Stomach (tissue), 9 donors: ENCODE results near the gene COMMD1. TPM values are rescaled to one million over a fixed set of nuclear protein-coding genes. Genes with fewer than 3 reads are reported as not detected.
A peak's percentile ranks its signal among the peaks of the same experiment; 100 is the strongest.

Source experiments
- DNase-seq, 2 donors: peaks; one replicate each; pipeline versions ENCODE4 v3.0.0 to v3.0.0-alpha.2; 2013 to 2019
- H3K27ac ChIP-seq, 5 donors: fragments of 200-600 bp in 4 of 5; sonication (generic) in 4 of 5; one replicate each; pipeline ENCODE4 v1.5.1; 2013 to 2019; ENCODE audit warnings: mild to moderate bottlenecking in 1 of 5, moderate library complexity in 1 of 5
- H3K27me3 ChIP-seq, 3 donors: fragments of 200-600 bp; sonication (generic); one replicate each; pipeline ENCODE4 v1.5.1; 2017 to 2019; ENCODE audit warnings: mixed run types in 1 of 3
- H3K36me3 ChIP-seq, 4 donors: fragments of 200-600 bp; sonication (generic); 1 replicate in 3 of 4; 2 replicates in 1 of 4; pipeline ENCODE4 v1.5.1; 2016 to 2019
- H3K4me1 ChIP-seq, 4 donors: fragments of 200-600 bp; sonication (generic); one replicate each; pipeline ENCODE4 v1.5.1; 2016 to 2019
- H3K4me3 ChIP-seq, 4 donors: fragments of 200-600 bp; sonication (generic) in 3 of 4; one replicate each; pipeline ENCODE4 v1.5.1; 2016 to 2019; ENCODE audit warnings: mild to moderate bottlenecking in 1 of 4
- H3K9me3 ChIP-seq, 4 donors: fragments of 200-600 bp; sonication (generic); one replicate each; pipeline ENCODE4 v1.5.1; 2016 to 2019
- EP300 ChIP-seq: sonication (generic); formaldehyde crosslinking; IDR thresholded peaks from one replicate; pipeline ENCODE4 v1.6.1; 2017; ENCODE audit warnings: antibody characterized with exemption
- POLR2A ChIP-seq, 4 donors: fragments of 450-650 bp; IDR thresholded peaks; one replicate each; pipeline ENCODE4 v1.6.1; 2016; ENCODE audit warnings: antibody characterized with exemption in 4 of 4, control low read depth in 2 of 4, mild to moderate bottlenecking in 1 of 4, moderate library complexity in 1 of 4
- POLR2AphosphoS5 ChIP-seq, 3 donors: sonication (generic); formaldehyde crosslinking; IDR thresholded peaks; one replicate each; pipeline ENCODE4 v1.6.1; 2016; ENCODE audit warnings: antibody characterized with exemption in 3 of 3
- WGBS, 5 donors: extraction: QIAGEN DNeasy Blood & Tissue Kit in 3 of 5; methylation state at CpG; one replicate each; pipeline versions ENCODE4 v1.1.5 to v1.1.7; 2013 to 2018; 5-methylcytosine and 5-hydroxymethylcytosine counted together
- intact Hi-C: fragments of 100-400 bp; cut with DNase I; formaldehyde crosslinking; loops from one replicate; pipeline ENCODE4 v1.15.1; 2023; ENCODE audit warnings: low total_unique reads
- polyA plus RNA-seq, 3 donors: library from polyadenylated mRNA; stranded (reverse); fragments of 200-250 nt; gene quantifications; one replicate each; pipeline ENCODE4 v1.2.3, GENCODE V29; 2013
- total RNA-seq, 5 donors: library from RNA; depleted of rRNA; stranded (reverse); fragments of >200 nt; gene quantifications; one replicate each; pipeline versions ENCODE4 v1.1.0 to v1.2.3, GENCODE V29; 2014 to 2016
- TF ChIP-seq, protein P1 (sequence below), 7 experiments: fragments of 450-650 bp in 4 of 7; fragments of 200-600 bp in 3 of 7; sonication (generic) in 3 of 7; IDR thresholded peaks; one replicate each; pipeline ENCODE4 v1.5.1; 2016 to 2019; ENCODE audit warnings: antibody characterized with exemption in 7 of 7, control low read depth in 2 of 7, mild to moderate bottlenecking in 1 of 7
- donor health status: healthy with polysubstance abuse.
- donor health status: Bipolar disorder and iron deficiency.
- donor health status: healthy.

The COMMD1 gene
- total and polyA plus RNA-seq, 8 donors: 12.1 to 155 (median 47.4) TPM

DNA sequence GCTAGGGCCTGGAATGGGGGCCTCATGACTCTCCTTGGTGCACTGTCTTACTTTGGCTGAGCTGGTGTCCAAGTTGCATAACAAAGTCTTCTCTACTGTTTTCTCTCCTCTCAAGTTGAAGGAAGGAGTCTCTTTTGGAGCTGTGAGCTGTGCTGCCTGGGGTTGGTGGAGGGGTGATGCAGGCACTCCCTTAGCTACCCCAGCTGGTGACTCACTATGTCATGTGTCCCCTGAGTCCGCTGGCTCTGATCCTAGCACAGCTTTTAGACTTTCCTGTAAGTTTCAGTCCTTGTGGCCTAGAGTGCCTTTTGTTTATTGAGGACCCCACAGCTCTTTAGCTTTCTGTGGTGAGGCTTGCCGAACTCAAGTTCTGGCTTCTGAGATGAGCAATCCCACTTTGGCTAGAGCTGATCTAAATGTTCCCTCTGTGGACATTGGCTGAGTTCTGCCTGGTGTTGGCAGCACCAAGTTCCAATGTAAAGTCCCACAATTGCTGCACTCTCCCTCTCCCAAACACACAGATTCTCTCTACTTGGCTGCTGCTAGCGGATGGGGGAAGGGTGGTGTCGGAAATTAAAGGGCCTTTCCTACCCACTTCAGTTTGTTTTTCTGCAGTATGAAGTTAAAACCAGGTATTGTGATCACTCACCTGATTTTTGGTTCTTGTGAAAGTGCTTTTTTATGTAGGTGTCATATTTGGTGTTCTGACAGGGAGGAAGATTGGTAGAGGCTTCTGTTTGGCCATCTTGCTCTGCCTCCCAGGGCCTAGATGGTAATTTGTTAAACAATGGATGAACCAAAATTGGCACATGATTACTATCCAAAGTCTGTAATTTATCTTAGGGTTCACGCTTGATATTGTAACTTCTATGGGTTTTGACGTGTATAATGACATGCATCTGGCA is 83.2 kb downstream of the COMMD1 start:
- TF ChIP-seq POLR2AphosphoS5 (IDR thresholded peaks at IDR 0.05): no peak
- no peak for TF ChIP-seq EP300
- TF ChIP-seq, protein P1, sequence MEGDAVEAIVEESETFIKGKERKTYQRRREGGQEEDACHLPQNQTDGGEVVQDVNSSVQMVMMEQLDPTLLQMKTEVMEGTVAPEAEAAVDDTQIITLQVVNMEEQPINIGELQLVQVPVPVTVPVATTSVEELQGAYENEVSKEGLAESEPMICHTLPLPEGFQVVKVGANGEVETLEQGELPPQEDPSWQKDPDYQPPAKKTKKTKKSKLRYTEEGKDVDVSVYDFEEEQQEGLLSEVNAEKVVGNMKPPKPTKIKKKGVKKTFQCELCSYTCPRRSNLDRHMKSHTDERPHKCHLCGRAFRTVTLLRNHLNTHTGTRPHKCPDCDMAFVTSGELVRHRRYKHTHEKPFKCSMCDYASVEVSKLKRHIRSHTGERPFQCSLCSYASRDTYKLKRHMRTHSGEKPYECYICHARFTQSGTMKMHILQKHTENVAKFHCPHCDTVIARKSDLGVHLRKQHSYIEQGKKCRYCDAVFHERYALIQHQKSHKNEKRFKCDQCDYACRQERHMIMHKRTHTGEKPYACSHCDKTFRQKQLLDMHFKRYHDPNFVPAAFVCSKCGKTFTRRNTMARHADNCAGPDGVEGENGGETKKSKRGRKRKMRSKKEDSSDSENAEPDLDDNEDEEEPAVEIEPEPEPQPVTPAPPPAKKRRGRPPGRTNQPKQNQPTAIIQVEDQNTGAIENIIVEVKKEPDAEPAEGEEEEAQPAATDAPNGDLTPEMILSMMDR (IDR thresholded peaks at IDR 0.05): no peak
- TF ChIP-seq POLR2A (IDR thresholded peaks at IDR 0.05): no peak
- 85 to 97% (median 89%) methylated on average over 6 of the region's 6 CpGs for WGBS, 5 donors
- Histone ChIP-seq H3K36me3 (no peaks in the 10 kb centered on the region), H3K27ac (no peak overlapping the region), H3K4me3 (no peak overlapping the region), H3K4me1 (peaks cover 0 to under 1% (median 0%) of the 10 kb centered on the region in 4 donors), H3K27me3 (no peaks in the 10 kb centered on the region), H3K9me3 (no peaks in the 10 kb centered on the region)
- no peak for DNase-seq
- intact Hi-C loops: no loop called here

DNA sequence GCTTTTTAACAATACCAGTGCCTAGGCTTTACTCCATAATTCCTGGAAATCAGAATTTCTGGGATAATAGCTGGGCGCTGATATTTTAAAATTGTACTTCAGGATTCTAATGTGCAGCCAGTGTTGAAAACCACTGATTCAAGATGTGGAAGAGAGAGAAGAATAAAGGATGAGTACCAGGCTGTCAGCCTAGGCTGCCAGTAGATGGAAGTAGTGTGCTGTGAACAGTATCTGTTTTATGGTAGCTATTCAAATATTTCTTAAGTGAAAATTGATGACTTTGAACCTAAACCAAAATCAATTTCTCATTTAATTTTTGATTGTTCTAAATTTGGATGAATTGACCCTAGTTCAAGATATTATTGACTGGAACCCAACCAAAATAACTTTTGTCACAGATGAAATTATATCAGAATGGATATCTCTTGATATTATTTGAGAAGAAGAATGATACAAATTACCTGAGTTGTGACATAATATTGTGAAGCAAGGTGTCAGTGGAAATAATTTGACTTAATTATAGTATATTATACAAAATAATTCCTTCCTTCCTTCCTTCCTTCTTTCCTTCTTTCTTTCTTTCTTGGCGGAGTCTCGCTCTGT is 88.0 kb downstream of the COMMD1 start:
- intact Hi-C loops: loop anchor here (10.0 kb wide), 1 partner anchor 421 kb away; no protein-coding TSS in a partner anchor
- 74 to 83% (median 79%) methylated on average over 3 of the region's 3 CpGs for WGBS, 5 donors
- Histone ChIP-seq H3K9me3 (no peaks in the 10 kb centered on the region), H3K27me3 (no peaks in the 10 kb centered on the region), H3K4me1 (peaks cover 0 to 10% (median 2%) of the 10 kb centered on the region in 4 donors), H3K36me3 (no peaks in the 10 kb centered on the region), H3K27ac (no peak overlapping the region), H3K4me3 (no peak overlapping the region)
- DNase-seq: peak in 1 of 2 donors; percentile 75
- TF ChIP-seq, protein P1 (IDR thresholded peaks at IDR 0.05): peak in 3 of 7 experiments; percentile 26 to 39 (median 28)
- no peak for TF ChIP-seq POLR2AphosphoS5 (IDR thresholded peaks at IDR 0.05)

DNA sequence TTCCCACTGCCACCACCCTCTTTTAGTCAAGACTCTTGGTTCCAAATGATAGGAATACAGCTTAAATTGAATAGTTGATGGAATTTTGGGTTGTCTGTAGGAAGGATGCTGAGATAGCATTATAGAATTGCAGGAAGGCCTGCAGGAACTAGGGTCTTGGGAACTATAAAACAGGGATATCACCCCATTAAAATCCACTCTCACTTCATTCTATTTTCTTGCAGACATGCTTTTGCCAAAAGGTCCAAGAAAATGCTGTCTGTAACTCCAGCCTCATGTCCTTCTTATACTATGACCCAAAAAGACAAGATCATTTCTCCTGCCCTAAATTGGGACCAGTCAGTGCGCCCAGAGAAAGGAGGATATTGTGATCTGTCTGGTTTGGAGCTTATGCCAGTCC is 89.1 kb downstream of the COMMD1 start:
- DNase-seq: no peak
- Histone ChIP-seq H3K4me1 (peaks cover 0 to 10% (median 3%) of the 10 kb centered on the region in 4 donors), H3K27me3 (no peaks in the 10 kb centered on the region), H3K36me3 (no peaks in the 10 kb centered on the region), H3K27ac (no peak overlapping the region), H3K4me3 (no peak overlapping the region), H3K9me3 (no peaks in the 10 kb centered on the region)
- intact Hi-C loops: loop anchor here (10.0 kb wide), 1 partner anchor 420 kb away; no protein-coding TSS in a partner anchor
- TF ChIP-seq, protein P1 (IDR thresholded peaks at IDR 0.05): no peak
- TF ChIP-seq POLR2A (IDR thresholded peaks at IDR 0.05) (no peak), EP300 (no peak)
- WGBS, 5 donors: 86 to 100% (median 100%) methylated on average over 1 of the region's 1 CpG

DNA sequence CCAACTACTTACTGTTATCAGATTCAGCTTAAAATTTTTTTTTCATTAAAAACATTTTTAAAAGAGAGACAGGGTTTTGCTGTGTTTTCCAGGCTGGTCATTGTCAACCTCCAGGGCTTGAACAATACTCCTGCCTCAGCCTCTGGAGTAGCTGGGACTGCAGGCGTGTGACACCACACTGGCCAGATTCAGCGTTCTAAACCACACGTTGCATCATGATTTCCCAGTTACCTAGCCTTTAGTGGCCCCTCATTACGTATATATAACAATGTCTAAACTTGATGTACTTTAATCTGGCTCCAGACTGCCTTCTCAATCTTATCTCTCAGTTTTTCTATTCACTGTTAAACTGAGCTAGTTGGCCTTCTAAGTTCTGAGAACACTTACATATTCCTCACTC is 89.6 kb downstream of the COMMD1 start:
- Histone ChIP-seq H3K4me1 (peaks cover 0 to 10% (median 3%) of the 10 kb centered on the region in 4 donors), H3K27me3 (no peaks in the 10 kb centered on the region), H3K9me3 (no peaks in the 10 kb centered on the region), H3K4me3 (no peak overlapping the region), H3K27ac (no peak overlapping the region), H3K36me3 (no peaks in the 10 kb centered on the region)
- TF ChIP-seq EP300 (no peak), POLR2AphosphoS5 (IDR thresholded peaks at IDR 0.05) (no peak), POLR2A (IDR thresholded peaks at IDR 0.05) (no peak)
- intact Hi-C loops: loop anchor here (10.0 kb wide), 1 partner anchor 420 kb away; no protein-coding TSS in a partner anchor
- 54 to 69% (median 58%) methylated on average over 4 of the region's 4 CpGs for WGBS, 5 donors
- no peak for DNase-seq
